Liver (tissue), 9 donors: Measurements from ENCODE around the gene MARCHF10. TPM values are rescaled to one million over a fixed set of nuclear protein-coding genes. Genes with fewer than 3 reads are reported as not detected.
A peak's percentile ranks its signal among the peaks of the same experiment; 100 is the strongest.

Experiments used
- DNase-seq: peaks from one replicate; pipeline ENCODE4 v3.0.0-alpha.2; 2017; ENCODE audit warnings: low spot score
- H3K27ac ChIP-seq, 2 donors: one replicate each; pipeline ENCODE4 v1.7.0; 2013; ENCODE audit warnings: inconsistent platforms in 2 of 2, low read length in 2 of 2, control low read depth in 1 of 2, low read depth in 1 of 2, mild to moderate bottlenecking in 1 of 2
- H3K27me3 ChIP-seq, 4 donors: one replicate each; pipeline versions ENCODE4 v1.6.1 to v1.7.0; 2013; ENCODE audit warnings: low read length in 3 of 4, inconsistent platforms in 1 of 4, mild to moderate bottlenecking in 1 of 4, moderate library complexity in 1 of 4; ENCODE audit not compliant: control insufficient read depth in 4 of 4, insufficient read depth in 4 of 4
- H3K36me3 ChIP-seq, 4 donors: one replicate each; pipeline versions ENCODE4 v1.6.1 to v1.7.0; 2013; ENCODE audit warnings: low read length in 3 of 4, mild to moderate bottlenecking in 3 of 4, low read depth in 1 of 4, moderate library complexity in 1 of 4; ENCODE audit not compliant: control insufficient read depth in 4 of 4, insufficient read depth in 3 of 4
- H3K4me1 ChIP-seq, 4 donors: one replicate each; pipeline versions ENCODE4 v1.6.1 to v1.7.0; 2013; ENCODE audit warnings: low read length in 3 of 4, mild to moderate bottlenecking in 3 of 4, moderate library complexity in 1 of 4; ENCODE audit not compliant: control insufficient read depth in 4 of 4, insufficient read depth in 4 of 4
- H3K4me3 ChIP-seq, 3 donors: one replicate each; pipeline versions ENCODE4 v1.6.1 to v1.7.0; 2013; ENCODE audit warnings: low read length in 3 of 3, control low read depth in 1 of 3, low read depth in 1 of 3, mild to moderate bottlenecking in 1 of 3
- H3K9ac ChIP-seq, 2 donors: one replicate each; pipeline ENCODE4 v1.7.0; 2013; ENCODE audit warnings: low read length in 2 of 2, mild to moderate bottlenecking in 2 of 2, moderate library complexity in 2 of 2, control low read depth in 1 of 2, low read depth in 1 of 2
- H3K9me3 ChIP-seq, 4 donors: one replicate each; pipeline versions ENCODE4 v1.6.1 to v1.7.0; 2013; ENCODE audit warnings: low read length in 3 of 4; ENCODE audit not compliant: control insufficient read depth in 4 of 4
- CTCF ChIP-seq: fragments of 150-350 bp; IDR thresholded peaks from 2 replicates; pipeline ENCODE4 v1.5.1; 2017; ENCODE audit warnings: improper control_type of control experiment, low read depth, low read length; ENCODE audit not compliant: missing input control
- EGR1 ChIP-seq, 2 donors: IDR thresholded peaks; 2 replicates each; pipeline ENCODE4 v1.6.1; 2016 to 2018; ENCODE audit warnings: antibody characterized with exemption in 2 of 2, low read depth in 2 of 2
- FOXA1 ChIP-seq: IDR thresholded peaks from 2 replicates; pipeline ENCODE4 v1.6.1; 2016; ENCODE audit warnings: antibody characterized with exemption
- HNF4A ChIP-seq, 2 donors: conservative IDR thresholded peaks; 2 replicates each; pipeline ENCODE4 v1.6.1; 2016; ENCODE audit warnings: antibody characterized with exemption in 2 of 2, mild to moderate bottlenecking in 2 of 2
- HNF4G ChIP-seq: IDR thresholded peaks from 2 replicates; pipeline ENCODE4 v1.6.1; 2016; ENCODE audit warnings: antibody characterized with exemption
- JUND ChIP-seq, 2 donors: IDR thresholded peaks; 2 replicates each; pipeline ENCODE4 v1.6.1; 2016; ENCODE audit warnings: antibody characterized with exemption in 2 of 2
- MAX ChIP-seq: IDR thresholded peaks from 2 replicates; pipeline ENCODE4 v1.6.1; 2016; ENCODE audit warnings: antibody characterized with exemption
- NR2F2 ChIP-seq: IDR thresholded peaks from 2 replicates; pipeline ENCODE4 v1.6.1; 2016; ENCODE audit warnings: antibody characterized with exemption
- REST ChIP-seq: IDR thresholded peaks from 2 replicates; pipeline ENCODE4 v1.6.1; 2016; ENCODE audit warnings: antibody characterized with exemption, mild to moderate bottlenecking
- RXRA ChIP-seq, 2 donors: IDR thresholded peaks; 2 replicates each; pipeline ENCODE4 v1.6.1; 2017 to 2018; ENCODE audit warnings: antibody characterized with exemption in 2 of 2, mild to moderate bottlenecking in 1 of 2
- SP1 ChIP-seq: IDR thresholded peaks from 2 replicates; pipeline ENCODE4 v1.6.1; 2018; ENCODE audit warnings: antibody characterized with exemption, mild to moderate bottlenecking
- YY1 ChIP-seq: IDR thresholded peaks from 2 replicates; pipeline ENCODE4 v1.6.1; 2016; ENCODE audit warnings: antibody characterized with exemption, mild to moderate bottlenecking
- WGBS: extraction: QIAGEN DNeasy Blood & Tissue Kit; methylation state at CpG from one replicate; pipeline ENCODE4 v1.1.7; 2013; 5-methylcytosine and 5-hydroxymethylcytosine counted together
- polyA plus RNA-seq, 2 donors: library from polyadenylated mRNA; stranded (reverse) in 1 of 2; unstranded in 1 of 2; fragments of 200-250 nt in 1 of 2; fragments of >200 nt in 1 of 2; fragmentation: Nextera tagmentation in 1 of 2; extraction: Ambion mirVana in 1 of 2; gene quantifications; one replicate each; pipeline versions ENCODE4 v1.2.1 to v1.2.3, GENCODE V29; 2013 to 2015
- total RNA-seq, 2 donors: library from RNA; depleted of rRNA; stranded (reverse); fragments of >200 nt; gene quantifications; one replicate each; pipeline ENCODE4 v1.2.3, GENCODE V29; 2014
- TF ChIP-seq, protein P1 (sequence below): IDR thresholded peaks from 2 replicates; pipeline ENCODE4 v1.6.1; 2016; ENCODE audit warnings: antibody characterized with exemption
- TF ChIP-seq, protein P2 (sequence below): IDR thresholded peaks from 2 replicates; pipeline ENCODE4 v1.6.1; 2016; ENCODE audit warnings: antibody characterized with exemption
- donor health status: healthy.
- donor health status: healthy.
- donor health status: healthy.
- donor health status: healthy.
- donor health status: healthy.

Gene MARCHF10
- total and polyA plus RNA-seq, 4 donors: not detected

GRCh38 chr17:62819511-62820221 is 11.6 kb upstream of the MARCHF10 start:
- Histone ChIP-seq H3K4me1 (no peaks in the 10 kb centered on the region), H3K9me3 (no peaks in the 10 kb centered on the region), H3K36me3 (no peaks in the 10 kb centered on the region), H3K4me3 (no peak overlapping the region), H3K27me3 (peaks cover 0 to 6% (median 0%) of the 10 kb centered on the region in 4 donors), H3K27ac (peak overlapping the region in 1 of 2 donors; percentile 18), H3K9ac (no peak overlapping the region)
- DNase-seq: peak; percentile 20
- TF ChIP-seq REST (no peak), SP1 (peak; percentile 23), HNF4G (no peak), JUND (IDR thresholded peaks at IDR 0.05) (peak; percentile 29 to 57), NR2F2 (peak; percentile 31), FOXA1 (no peak), EGR1 (IDR thresholded peaks at IDR 0.05; ENCODE audit: low read depth in 2 of 2) (no peak), RXRA (IDR thresholded peaks at IDR 0.05) (no peak)
- TF ChIP-seq, protein P1, sequence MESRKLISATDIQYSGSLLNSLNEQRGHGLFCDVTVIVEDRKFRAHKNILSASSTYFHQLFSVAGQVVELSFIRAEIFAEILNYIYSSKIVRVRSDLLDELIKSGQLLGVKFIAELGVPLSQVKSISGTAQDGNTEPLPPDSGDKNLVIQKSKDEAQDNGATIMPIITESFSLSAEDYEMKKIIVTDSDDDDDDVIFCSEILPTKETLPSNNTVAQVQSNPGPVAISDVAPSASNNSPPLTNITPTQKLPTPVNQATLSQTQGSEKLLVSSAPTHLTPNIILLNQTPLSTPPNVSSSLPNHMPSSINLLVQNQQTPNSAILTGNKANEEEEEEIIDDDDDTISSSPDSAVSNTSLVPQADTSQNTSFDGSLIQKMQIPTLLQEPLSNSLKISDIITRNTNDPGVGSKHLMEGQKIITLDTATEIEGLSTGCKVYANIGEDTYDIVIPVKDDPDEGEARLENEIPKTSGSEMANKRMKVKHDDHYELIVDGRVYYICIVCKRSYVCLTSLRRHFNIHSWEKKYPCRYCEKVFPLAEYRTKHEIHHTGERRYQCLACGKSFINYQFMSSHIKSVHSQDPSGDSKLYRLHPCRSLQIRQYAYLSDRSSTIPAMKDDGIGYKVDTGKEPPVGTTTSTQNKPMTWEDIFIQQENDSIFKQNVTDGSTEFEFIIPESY: no peak
- TF ChIP-seq, protein P2, sequence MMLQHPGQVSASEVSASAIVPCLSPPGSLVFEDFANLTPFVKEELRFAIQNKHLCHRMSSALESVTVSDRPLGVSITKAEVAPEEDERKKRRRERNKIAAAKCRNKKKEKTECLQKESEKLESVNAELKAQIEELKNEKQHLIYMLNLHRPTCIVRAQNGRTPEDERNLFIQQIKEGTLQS: no peak
- WGBS: 22% methylated on average over 12 of the region's 12 CpGs

- TF ChIP-seq REST (no peak), YY1 (no peak), MAX (no peak), HNF4A (conservative IDR thresholded peaks at IDR 0.05) (no peak), SP1 (no peak), RXRA (IDR thresholded peaks at IDR 0.05) (no peak), CTCF (no peak), JUND (IDR thresholded peaks at IDR 0.05) (no peak), FOXA1 (no peak)
- TF ChIP-seq, protein P1: no peak
- DNase-seq: peak; percentile 12
- H3K27me3 ChIP-seq: peaks cover 0 to 8% (median 0%) of the 10 kb centered on the region in 4 donors
- H3K9me3 ChIP-seq: peaks cover 0 to 10% (median 1%) of the 10 kb centered on the region in 4 donors
- H3K4me3 ChIP-seq: no peak overlapping the region
- WGBS: 82% methylated on average over 7 of the region's 7 CpGs
- no peak overlapping the region for H3K27ac ChIP-seq
- H3K9ac ChIP-seq: no peak overlapping the region
- H3K4me1 ChIP-seq: no peaks in the 10 kb centered on the region
- H3K36me3 ChIP-seq: no peaks in the 10 kb centered on the region
Measured at GRCh38 chr17:62818526-62818925, 10.4 kb upstream of the MARCHF10 start.
